Neural crest cell (in vitro differentiated cells): Measurements from ENCODE around the gene DCDC2C. TPM values are rescaled to one million over a fixed set of nuclear protein-coding genes. Genes with fewer than 3 reads are reported as not detected.

Experiments
- DNase-seq: peaks from one replicate; pipeline ENCODE4 v3.0.0; 2021; ENCODE audit warnings: low read depth, mixed read lengths, low spot score
- H3K27ac Mint-ChIP-seq: one replicate; pipeline ENCODE4 v1.8.0; 2021; ENCODE audit warnings: mild to moderate bottlenecking, mixed read lengths; ENCODE audit not compliant: unreplicated experiment
- H3K27me3 Mint-ChIP-seq: 2 replicates; pipeline ENCODE4 v1.8.0; 2021; ENCODE audit warnings: low read depth, mild to moderate bottlenecking, mixed read lengths
- H3K36me3 Mint-ChIP-seq: 2 replicates; pipeline ENCODE4 v1.8.0; 2021; ENCODE audit warnings: low read depth, mild to moderate bottlenecking, mixed read lengths
- H3K4me1 Mint-ChIP-seq: 2 replicates; pipeline ENCODE4 v1.8.0; 2021; ENCODE audit warnings: mixed read lengths
- H3K4me3 Mint-ChIP-seq: one replicate; pipeline ENCODE4 v1.8.0; 2021; ENCODE audit warnings: mild to moderate bottlenecking, mixed read lengths
- H3K9me3 Mint-ChIP-seq: 2 replicates; pipeline ENCODE4 v1.8.0; 2021; ENCODE audit warnings: mixed read lengths
- total RNA-seq: library from RNA; stranded (reverse); gene quantifications from 2 replicates; pipeline ENCODE4 v1.2.1, GENCODE V29; 2021
- TF ChIP-seq, protein P1 (sequence below): fragments of 200-600 bp; sonication (generic); conservative IDR thresholded peaks from 2 replicates; pipeline ENCODE4 v1.5.0; 2021; ENCODE audit warnings: antibody characterized with exemption, mild to moderate bottlenecking

Gene DCDC2C
- total RNA-seq, 1 donor from 2014 or later: not detected

DNA sequence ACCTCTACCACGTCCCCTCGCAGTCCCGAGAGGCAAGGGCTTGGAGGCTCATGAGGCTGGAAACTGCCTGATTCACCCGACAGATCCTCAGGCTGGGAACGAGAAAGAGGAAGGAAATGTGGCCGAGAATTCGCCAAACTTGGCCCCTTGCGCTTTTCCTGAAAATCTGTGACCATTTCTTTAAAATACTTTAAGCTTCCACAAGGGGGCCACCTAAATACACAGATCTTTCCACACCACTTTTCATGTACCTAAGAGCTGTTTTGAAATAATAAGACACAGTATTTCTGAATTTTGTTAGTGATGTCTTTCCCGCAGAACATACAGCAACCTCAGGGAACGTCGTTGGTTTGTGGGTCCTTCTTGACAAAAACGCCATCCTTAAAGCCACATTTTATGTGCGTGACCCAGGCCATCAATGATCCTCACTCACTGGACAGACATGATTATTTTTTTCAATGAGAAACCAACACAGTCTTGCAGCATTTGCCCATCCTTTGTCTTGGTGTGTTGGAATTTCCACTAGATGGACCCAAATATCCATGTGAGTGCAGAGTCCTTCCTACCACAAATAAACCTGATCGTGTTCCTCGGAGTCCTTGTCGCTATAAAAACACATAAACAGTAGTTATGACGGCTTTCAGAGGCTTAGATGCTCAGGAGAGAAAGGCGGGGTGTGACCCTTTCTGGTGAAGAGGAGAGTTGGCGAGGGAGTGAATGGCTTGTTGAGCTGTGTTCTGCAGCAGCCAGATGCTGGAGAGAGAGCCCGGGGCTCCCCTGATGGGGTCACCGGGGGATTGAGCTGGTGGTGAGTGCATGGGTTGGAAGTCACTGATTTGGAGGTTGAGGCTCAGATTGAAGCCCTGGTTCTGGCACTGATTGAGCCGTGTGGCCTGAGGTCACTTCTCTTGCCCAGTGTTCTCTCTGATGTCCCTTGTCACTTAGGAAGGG lies 25.0 kb downstream of the DCDC2C start:
- H3K36me3 Mint-ChIP-seq: no peaks in the 10 kb centered on the region
- TF ChIP-seq, protein P1, sequence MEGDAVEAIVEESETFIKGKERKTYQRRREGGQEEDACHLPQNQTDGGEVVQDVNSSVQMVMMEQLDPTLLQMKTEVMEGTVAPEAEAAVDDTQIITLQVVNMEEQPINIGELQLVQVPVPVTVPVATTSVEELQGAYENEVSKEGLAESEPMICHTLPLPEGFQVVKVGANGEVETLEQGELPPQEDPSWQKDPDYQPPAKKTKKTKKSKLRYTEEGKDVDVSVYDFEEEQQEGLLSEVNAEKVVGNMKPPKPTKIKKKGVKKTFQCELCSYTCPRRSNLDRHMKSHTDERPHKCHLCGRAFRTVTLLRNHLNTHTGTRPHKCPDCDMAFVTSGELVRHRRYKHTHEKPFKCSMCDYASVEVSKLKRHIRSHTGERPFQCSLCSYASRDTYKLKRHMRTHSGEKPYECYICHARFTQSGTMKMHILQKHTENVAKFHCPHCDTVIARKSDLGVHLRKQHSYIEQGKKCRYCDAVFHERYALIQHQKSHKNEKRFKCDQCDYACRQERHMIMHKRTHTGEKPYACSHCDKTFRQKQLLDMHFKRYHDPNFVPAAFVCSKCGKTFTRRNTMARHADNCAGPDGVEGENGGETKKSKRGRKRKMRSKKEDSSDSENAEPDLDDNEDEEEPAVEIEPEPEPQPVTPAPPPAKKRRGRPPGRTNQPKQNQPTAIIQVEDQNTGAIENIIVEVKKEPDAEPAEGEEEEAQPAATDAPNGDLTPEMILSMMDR: peak; percentile 78
- peaks cover 7% of the 10 kb centered on the region for H3K27me3 Mint-ChIP-seq
- no peaks in the 10 kb centered on the region for H3K9me3 Mint-ChIP-seq
- peaks cover 13% of the 10 kb centered on the region for H3K4me1 Mint-ChIP-seq
- H3K27ac Mint-ChIP-seq: peak overlapping the region; percentile 2
- DNase-seq: no peak
- peak overlapping the region; percentile 57 for H3K4me3 Mint-ChIP-seq

DNA sequence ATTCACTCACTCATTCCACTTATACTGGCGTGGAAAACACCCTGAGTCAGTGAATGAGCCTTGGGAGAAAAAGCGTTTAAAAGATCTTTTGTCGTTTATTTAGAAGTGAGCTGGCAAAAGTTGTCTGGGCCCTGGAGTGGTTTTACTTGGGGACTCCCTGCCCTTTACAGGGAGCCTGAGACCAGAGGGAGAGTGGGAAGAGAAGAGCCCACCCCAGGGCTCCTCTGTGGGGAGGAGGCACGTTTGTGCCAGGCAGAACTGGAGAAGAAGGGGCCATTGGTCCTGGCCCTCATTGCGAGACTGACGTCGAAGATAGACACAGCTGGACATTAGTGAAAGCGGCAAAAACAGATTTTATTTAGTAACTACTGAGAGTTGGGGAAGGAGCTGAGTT lies 25.7 kb downstream of the DCDC2C start:
- DNase-seq: no peak
- H3K27ac Mint-ChIP-seq: no peak overlapping the region
- H3K27me3 Mint-ChIP-seq: peaks cover 7% of the 10 kb centered on the region
- H3K9me3 Mint-ChIP-seq: no peaks in the 10 kb centered on the region
- H3K4me1 Mint-ChIP-seq: peaks cover 13% of the 10 kb centered on the region
- no peaks in the 10 kb centered on the region for H3K36me3 Mint-ChIP-seq
- TF ChIP-seq, protein P1: no peak
- no peak overlapping the region for H3K4me3 Mint-ChIP-seq

DNA sequence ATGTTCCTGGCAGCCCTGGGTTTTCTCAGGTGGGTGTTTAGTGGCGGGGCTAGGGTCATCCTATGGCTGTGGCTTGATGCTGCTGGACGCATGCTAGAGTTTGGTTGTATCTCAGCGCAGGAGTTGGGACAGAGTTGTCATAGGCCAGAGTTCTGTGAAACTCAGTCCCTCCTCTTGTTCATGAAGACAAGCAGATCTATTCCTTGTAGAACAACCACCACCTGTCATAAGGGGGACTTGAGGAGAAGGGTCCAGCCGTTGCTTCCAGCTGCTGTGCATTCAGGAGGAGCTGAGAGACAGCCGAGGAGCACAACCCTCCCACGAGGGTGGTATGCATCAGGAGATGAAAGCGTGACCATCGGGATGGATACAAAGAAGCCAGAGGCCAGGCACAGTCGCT lies 26.4 kb downstream of the DCDC2C start:
- H3K27ac Mint-ChIP-seq: no peak overlapping the region
- H3K4me1 Mint-ChIP-seq: peaks cover 13% of the 10 kb centered on the region
- no peaks in the 10 kb centered on the region for H3K36me3 Mint-ChIP-seq

DNA sequence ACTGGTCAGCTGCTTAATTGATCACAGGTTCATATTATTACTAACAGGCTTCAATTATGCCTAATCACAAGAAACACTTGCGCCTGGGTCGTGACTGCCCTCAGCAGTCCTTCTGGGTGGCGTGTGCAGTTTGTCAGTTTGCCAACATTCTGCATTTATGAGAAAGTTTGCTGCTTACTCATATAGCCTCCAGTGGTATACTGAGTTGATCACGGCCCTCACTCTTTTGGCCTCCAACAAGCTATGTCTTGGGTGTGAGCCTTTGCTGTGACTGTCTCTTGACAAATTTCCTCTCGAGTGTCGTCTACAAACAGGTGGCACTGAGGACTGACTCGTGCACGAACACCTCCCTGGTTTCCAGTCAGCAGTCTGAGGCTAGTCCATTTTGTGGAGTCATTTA lies 27.3 kb downstream of the DCDC2C start:
- TF ChIP-seq, protein P1: no peak
- Mint-ChIP-seq H3K4me1 (peaks cover 13% of the 10 kb centered on the region), H3K27ac (no peak overlapping the region), H3K4me3 (no peak overlapping the region), H3K36me3 (no peaks in the 10 kb centered on the region), H3K9me3 (no peaks in the 10 kb centered on the region), H3K27me3 (peaks cover 5% of the 10 kb centered on the region)
- DNase-seq: no peak

More for the DNA sequence above, 26.4 kb downstream of the DCDC2C start:
- peaks cover 7% of the 10 kb centered on the region for H3K27me3 Mint-ChIP-seq
- TF ChIP-seq, protein P1: no peak
- no peak overlapping the region for H3K4me3 Mint-ChIP-seq
- H3K9me3 Mint-ChIP-seq: no peaks in the 10 kb centered on the region
- DNase-seq: no peak

DNA sequence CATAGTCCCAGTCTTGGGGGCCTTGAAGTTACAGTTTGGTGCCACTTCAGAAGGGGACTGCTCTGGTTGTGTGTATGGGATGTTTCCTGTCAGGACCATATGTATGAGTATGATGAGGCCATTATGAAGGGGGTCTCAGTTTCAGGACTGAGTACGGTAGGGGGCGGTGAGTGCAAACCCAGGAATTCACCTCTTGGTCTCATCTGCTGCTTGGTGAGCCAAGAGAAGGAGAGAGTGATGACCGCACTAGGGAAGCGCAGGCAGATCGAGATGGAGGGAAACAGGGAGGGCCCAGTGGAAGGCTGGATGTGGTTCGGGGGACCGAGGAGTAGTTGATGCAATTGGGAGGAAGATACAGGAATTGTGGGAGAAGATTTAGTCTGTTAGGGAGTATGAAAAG lies 28.5 kb downstream of the DCDC2C start:
- TF ChIP-seq, protein P1: no peak
- Mint-ChIP-seq H3K9me3 (no peaks in the 10 kb centered on the region), H3K36me3 (no peaks in the 10 kb centered on the region), H3K27me3 (peaks cover 3% of the 10 kb centered on the region), H3K4me3 (no peak overlapping the region), H3K27ac (no peak overlapping the region), H3K4me1 (peaks cover 13% of the 10 kb centered on the region)
- DNase-seq: no peak
